HEK293T (cell line): ENCODE measurements around the gene PMVK.

Source experiments
- CTCF ChIA-PET: fragments of 350-600 bp; formaldehyde crosslinking; extraction: SDS; loops from one replicate; lab custom pipeline; 2021; ENCODE audit warnings: antibody characterized with exemption, inconsistent platforms; lab: Yijun Ruan, JAX
- POLR2A ChIA-PET: fragments of 350-600 bp; formaldehyde crosslinking; extraction: SDS; loops from one replicate; lab custom pipeline; 2020; ENCODE audit warnings: antibody characterized with exemption, inconsistent platforms; lab: Yijun Ruan, JAX
- DNase-seq: peaks from one replicate; pipeline ENCODE4 v3.0.0; 2012; ENCODE audit warnings: mixed read lengths; ENCODE audit errors: extremely low spot score
- ARNT ChIP-seq: fragments of 450-650 bp; IDR thresholded peaks from 2 replicates; pipeline ENCODE4 v1.6.1; 2017; ENCODE audit warnings: mild to moderate bottlenecking
- BHLHE40 ChIP-seq: fragments of 450-650 bp; IDR thresholded peaks from 2 replicates; pipeline ENCODE4 v1.6.1; 2016; ENCODE audit warnings: mild to moderate bottlenecking, moderate library complexity, borderline replicate concordance
- CTBP1 ChIP-seq: fragments of 450-650 bp; IDR thresholded peaks from 2 replicates; pipeline ENCODE4 v1.6.1; 2016; ENCODE audit warnings: borderline replicate concordance
- ELF4 ChIP-seq: fragments of 450-650 bp; IDR thresholded peaks from 2 replicates; pipeline ENCODE4 v1.6.1; 2017; ENCODE audit warnings: antibody characterized with exemption
- FOXA1 ChIP-seq: fragments of 450-650 bp; IDR thresholded peaks from 2 replicates; pipeline ENCODE4 v1.6.1; 2016; ENCODE audit warnings: mild to moderate bottlenecking
- FOXK2 ChIP-seq: fragments of 450-650 bp; IDR thresholded peaks from 2 replicates; pipeline ENCODE4 v1.6.1; 2016; ENCODE audit warnings: mild to moderate bottlenecking
- FOXM1 ChIP-seq: fragments of 450-650 bp; IDR thresholded peaks from 2 replicates; pipeline ENCODE4 v1.6.1; 2017; ENCODE audit warnings: mild to moderate bottlenecking, borderline replicate concordance
- HDGF ChIP-seq: fragments of 450-650 bp; IDR thresholded peaks from 2 replicates; pipeline ENCODE4 v1.6.1; 2017; ENCODE audit warnings: antibody characterized with exemption, borderline replicate concordance
- L3MBTL2 ChIP-seq: fragments of 450-650 bp; conservative IDR thresholded peaks from 2 replicates; pipeline ENCODE4 v1.6.1; 2016; ENCODE audit warnings: mild to moderate bottlenecking
- LEF1 ChIP-seq: fragments of 450-650 bp; IDR thresholded peaks from 2 replicates; pipeline ENCODE4 v1.6.1; 2017; ENCODE audit warnings: mild to moderate bottlenecking, borderline replicate concordance
- NFRKB ChIP-seq: fragments of 450-650 bp; IDR thresholded peaks from 2 replicates; pipeline ENCODE4 v1.6.1; 2016; ENCODE audit warnings: mild to moderate bottlenecking, moderate library complexity
- PKNOX1 ChIP-seq: fragments of 450-650 bp; IDR thresholded peaks from 2 replicates; pipeline ENCODE4 v1.6.1; 2016
- SP1 ChIP-seq: fragments of 450-650 bp; IDR thresholded peaks from 2 replicates; pipeline ENCODE4 v1.6.1; 2017
- SUZ12 ChIP-seq: fragments of 450-650 bp; IDR thresholded peaks from 2 replicates; pipeline ENCODE4 v1.6.1; 2016; ENCODE audit warnings: mild to moderate bottlenecking
- TARDBP ChIP-seq: fragments of 450-650 bp; IDR thresholded peaks from 2 replicates; pipeline ENCODE4 v1.6.1; 2016
- ZNF384 ChIP-seq: fragments of 450-650 bp; IDR thresholded peaks from 2 replicates; pipeline ENCODE4 v1.6.1; 2016

The PMVK gene

GRCh38 chr1:154958036-154958435, 21.5 kb upstream of the PMVK start:
- CTCF ChIA-PET = no interaction called here
- DNase-seq = no peak
- TF ChIP-seq TARDBP (no peak), NFRKB (no peak), ELF4 (no peak), HDGF (no peak), ARNT (no peak)
- POLR2A ChIA-PET = interaction anchor here (0.7 kb wide), 1 partner anchor 25 kb away, joined by 3 read pairs; the partner anchor contains the start of gene FLAD1

GRCh38 chr1:154957091-154957657, 20.7 kb upstream of the PMVK start:
- POLR2A ChIA-PET = interaction anchor here (0.7 to 1.9 kb wide), 8 partner anchors 11 to 94 kb away, joined by 3 to 10 read pairs (median 4); partner anchors contain the start of genes ADAM15, FLAD1, PMVK and SHC1
- no peak for DNase-seq
- CTCF ChIA-PET = interaction anchor here (1.0 to 2.1 kb wide), 3 partner anchors 42 to 216 kb away, joined by 3 to 12 read pairs (median 3); partner anchors contain the start of gene KRTCAP2
- TF ChIP-seq PKNOX1 (no peak), FOXK2 (no peak), ELF4 (no peak), LEF1 (no peak), ARNT (no peak), HDGF (no peak), FOXA1 (no peak), SP1 (no peak), BHLHE40 (no peak), TARDBP (no peak), FOXM1 (no peak), L3MBTL2 (no peak), NFRKB (no peak), ZNF384 (no peak)

GRCh38 chr1:154956544-154956941, 20.0 kb upstream of the PMVK start:
- no peak for DNase-seq
- TF ChIP-seq SUZ12 (no peak), PKNOX1 (no peak), BHLHE40 (no peak), HDGF (no peak), TARDBP (no peak), FOXK2 (no peak), SP1 (no peak)
- CTCF ChIA-PET = interaction anchor here (0.7 to 2.1 kb wide), 7 partner anchors 11 to 216 kb away, joined by 3 to 14 read pairs (median 3); partner anchors contain the start of genes KRTCAP2 and LENEP
- POLR2A ChIA-PET = interaction anchor here (0.7 to 1.9 kb wide), 14 partner anchors 8 to 105 kb away, joined by 3 to 10 read pairs (median 5); partner anchors contain the start of genes ADAM15, CKS1B, FLAD1 and PMVK

GRCh38 chr1:154955718-154956543, 19.4 kb upstream of the PMVK start, which contains the start of gene PBXIP1:
TSS of gene PBXIP1 (minus strand) at chr1:154956099. CDS start at chr1:154953721, 2,378 bp downstream.
- TF ChIP-seq L3MBTL2 (peak; percentile 52; the same call in 1 of the 2 replicates), LEF1 (no peak)
- ChIA-PET POLR2A (interaction anchor here (0.8 to 1.9 kb wide), 13 partner anchors 9 to 106 kb away, joined by 3 to 10 read pairs (median 5); partner anchors contain the start of genes ADAM15, CKS1B, FLAD1 and PMVK), CTCF (interaction anchor here (0.7 to 2.1 kb wide), 14 partner anchors 10 to 615 kb away, joined by 3 to 14 read pairs (median 4); partner anchors contain the start of genes KRTCAP2, LENEP and PMVK)
- DNase-seq = peak; percentile 95

- TF ChIP-seq ELF4 (no peak), SUZ12 (no peak), CTBP1 (no peak), L3MBTL2 (no peak), TARDBP (no peak), FOXM1 (no peak), BHLHE40 (no peak), ARNT (no peak), HDGF (no peak), ZNF384 (no peak), PKNOX1 (no peak), SP1 (no peak), NFRKB (no peak), FOXK2 (no peak), FOXA1 (no peak), LEF1 (no peak)
- CTCF ChIA-PET = interaction anchor here (0.7 to 2.1 kb wide), 10 partner anchors 10 to 614 kb away, joined by 3 to 14 read pairs (median 4); partner anchors contain the start of genes LENEP and PMVK
- no peak for DNase-seq
- POLR2A ChIA-PET = interaction anchor here (1.0 to 1.9 kb wide), 10 partner anchors 9 to 45 kb away, joined by 3 to 10 read pairs (median 6); partner anchors contain the start of genes FLAD1, PMVK and SHC1
These were observed 18.7 kb upstream of the PMVK start for GRCh38 chr1:154955039-154955717.
